Measurements from ENCODE around the gene ROBO2. TPM values are rescaled to one million over a fixed set of nuclear protein-coding genes. Genes with fewer than 3 reads are reported as not detected.

The ROBO2 gene
- total RNA-seq, 4 donors from 2014 or later, result 0.20 to 0.41 (median 0.32) TPM; not detected in 1

DNA sequence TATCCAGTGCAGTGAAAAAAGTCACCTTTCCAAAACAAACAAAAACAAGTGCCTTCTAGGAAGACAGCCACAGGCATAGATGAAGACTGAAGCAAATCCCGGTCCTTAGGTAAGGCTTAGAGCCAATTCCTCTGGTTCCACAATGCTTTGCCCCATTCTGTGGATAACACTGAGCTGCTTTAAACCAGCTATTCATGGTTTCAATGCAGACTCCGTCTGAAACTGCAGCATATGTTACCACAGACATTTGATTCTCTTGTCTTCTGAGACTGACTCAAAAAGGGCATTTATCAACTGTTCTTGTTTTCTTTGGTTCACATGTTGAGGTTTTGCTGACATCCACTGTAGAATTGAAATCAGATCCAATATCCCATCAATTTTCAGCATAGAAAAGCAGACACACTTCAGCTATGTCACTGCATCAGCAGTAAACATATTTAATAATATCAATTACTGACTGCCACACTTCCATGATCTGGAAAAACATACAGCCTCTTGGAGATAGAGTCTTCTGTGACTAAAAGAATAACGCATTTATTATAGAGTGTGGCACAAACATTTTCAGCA lies 659.3 kb downstream of the ROBO2 start:
- H3K36me3 ChIP-seq, result no peaks in the 10 kb centered on the region
- H3K4me3 ChIP-seq, result no peak overlapping the region
- 64 to 100% methylated on average over 3 of the region's 3 CpGs for WGBS, 2 donors (ENCODE audit: low coverage in 1 of 2)
- DNase-seq, result no peak
- H3K27me3 ChIP-seq, result no peaks in the 10 kb centered on the region
- H3K4me1 ChIP-seq, result no peaks in the 10 kb centered on the region
- in situ Hi-C loops (cut with MboI; ENCODE audit: low pct_ligation_motif_present in 1 of 4, low pct_unique_long_range_greater_than_20kb in 1 of 4, low sequenced_read_pairs in 3 of 4) (no loop called here), intact Hi-C loops (cut with DNase I; ENCODE audit: low total_unique reads) (no loop called here)
- H3K9me3 ChIP-seq, result no peaks in the 10 kb centered on the region
- TF ChIP-seq EP300 (IDR thresholded peaks at IDR 0.05; ENCODE audit: low read depth), result no peak
- TF ChIP-seq, protein P1, sequence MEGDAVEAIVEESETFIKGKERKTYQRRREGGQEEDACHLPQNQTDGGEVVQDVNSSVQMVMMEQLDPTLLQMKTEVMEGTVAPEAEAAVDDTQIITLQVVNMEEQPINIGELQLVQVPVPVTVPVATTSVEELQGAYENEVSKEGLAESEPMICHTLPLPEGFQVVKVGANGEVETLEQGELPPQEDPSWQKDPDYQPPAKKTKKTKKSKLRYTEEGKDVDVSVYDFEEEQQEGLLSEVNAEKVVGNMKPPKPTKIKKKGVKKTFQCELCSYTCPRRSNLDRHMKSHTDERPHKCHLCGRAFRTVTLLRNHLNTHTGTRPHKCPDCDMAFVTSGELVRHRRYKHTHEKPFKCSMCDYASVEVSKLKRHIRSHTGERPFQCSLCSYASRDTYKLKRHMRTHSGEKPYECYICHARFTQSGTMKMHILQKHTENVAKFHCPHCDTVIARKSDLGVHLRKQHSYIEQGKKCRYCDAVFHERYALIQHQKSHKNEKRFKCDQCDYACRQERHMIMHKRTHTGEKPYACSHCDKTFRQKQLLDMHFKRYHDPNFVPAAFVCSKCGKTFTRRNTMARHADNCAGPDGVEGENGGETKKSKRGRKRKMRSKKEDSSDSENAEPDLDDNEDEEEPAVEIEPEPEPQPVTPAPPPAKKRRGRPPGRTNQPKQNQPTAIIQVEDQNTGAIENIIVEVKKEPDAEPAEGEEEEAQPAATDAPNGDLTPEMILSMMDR (IDR thresholded peaks at IDR 0.05), result no peak
- no peak overlapping the region for H3K27ac ChIP-seq

Small RNAs within 50 kb of the gene (small RNA-seq; reads per million reads assigned to genes)
- gene RNU6-386P, result 0 reads per million in 4 donors
